ENCODE data around the gene CSRP1.

GRCh38 chr1:201481761-201482493, 25.0 kb downstream of the CSRP1 start:
- peak; percentile 89 to 100 (median 92) for TF ChIP-seq CTCF (IDR thresholded peaks at IDR 0.05)
- TF ChIP-seq POLR2A (IDR thresholded peaks at IDR 0.05) = peak in 1 of 2 donors; percentile 23

Measured in tibial nerve (tissue), 3 donors.